ENCODE measurements around the gene SSX2IP.
A peak's percentile ranks its signal among the peaks of the same experiment; 100 is the strongest.

SSX2IP gene

DNA sequence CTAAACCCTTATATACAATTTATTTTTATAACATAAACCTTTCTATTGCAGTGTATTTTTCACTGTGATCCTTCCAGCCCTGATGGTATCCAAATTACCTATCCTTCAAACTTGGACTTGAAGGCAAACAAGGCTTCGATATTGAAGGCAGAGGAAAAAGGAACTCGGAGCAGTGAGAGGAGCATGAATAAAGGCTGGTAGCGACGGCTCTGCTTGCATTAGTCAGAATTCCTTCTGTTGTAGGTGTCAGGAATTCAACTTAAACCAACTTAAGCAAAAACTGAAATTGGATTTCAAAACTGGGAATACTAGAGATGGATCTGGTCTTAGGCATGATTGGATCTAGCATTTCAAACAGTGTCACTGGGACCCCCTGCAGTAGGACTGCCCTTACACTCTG lies 17.8 kb upstream of the SSX2IP start:
- DNase-seq: no peak

DNA sequence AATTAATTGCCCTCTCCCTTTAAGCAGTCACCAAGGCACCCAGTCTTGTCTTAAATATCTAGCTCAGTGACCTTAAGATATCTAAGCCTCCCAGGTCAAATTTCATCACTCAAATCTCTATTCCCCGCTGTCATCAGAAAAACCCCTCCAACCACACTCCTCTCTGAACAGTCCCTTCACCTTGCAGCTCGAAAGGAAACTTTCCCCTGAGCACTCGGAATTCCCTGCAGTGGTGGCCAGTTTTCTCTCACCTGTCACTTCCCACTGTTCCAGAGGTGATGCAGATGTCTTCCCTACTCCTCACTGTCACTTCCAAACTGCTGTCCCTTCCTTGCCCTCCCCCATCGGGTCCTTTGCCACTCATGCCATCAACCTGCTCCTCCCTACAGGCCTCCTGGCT lies 15.3 kb upstream of the SSX2IP start:
- no peak for DNase-seq

DNA sequence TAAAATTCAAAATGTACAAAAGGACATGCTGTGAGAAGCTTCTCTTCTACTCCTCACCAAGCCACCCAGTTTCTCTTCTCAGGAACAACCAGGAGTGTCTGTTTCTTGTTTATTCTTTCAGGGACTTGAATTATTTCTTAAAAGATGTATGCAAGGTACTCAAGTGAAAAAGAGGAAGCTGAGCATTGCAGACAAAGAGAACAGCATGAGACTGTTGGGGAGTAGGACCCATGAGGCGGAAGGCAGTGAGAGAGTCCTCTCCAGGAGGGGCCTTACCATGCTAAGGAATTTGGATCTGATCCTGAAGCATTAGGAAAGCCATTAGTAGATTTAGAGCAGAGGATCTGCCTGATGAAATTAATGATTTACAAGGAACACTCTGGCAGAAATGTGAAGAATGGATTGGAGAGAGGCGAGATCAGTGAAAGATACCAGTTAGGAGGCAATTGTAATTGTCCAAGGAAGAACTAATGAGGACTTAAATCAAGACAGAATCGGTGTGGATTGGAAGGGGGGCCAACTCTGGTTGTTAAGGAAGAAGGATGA lies 14.7 kb upstream of the SSX2IP start:
- DNase-seq: no peak

DNA sequence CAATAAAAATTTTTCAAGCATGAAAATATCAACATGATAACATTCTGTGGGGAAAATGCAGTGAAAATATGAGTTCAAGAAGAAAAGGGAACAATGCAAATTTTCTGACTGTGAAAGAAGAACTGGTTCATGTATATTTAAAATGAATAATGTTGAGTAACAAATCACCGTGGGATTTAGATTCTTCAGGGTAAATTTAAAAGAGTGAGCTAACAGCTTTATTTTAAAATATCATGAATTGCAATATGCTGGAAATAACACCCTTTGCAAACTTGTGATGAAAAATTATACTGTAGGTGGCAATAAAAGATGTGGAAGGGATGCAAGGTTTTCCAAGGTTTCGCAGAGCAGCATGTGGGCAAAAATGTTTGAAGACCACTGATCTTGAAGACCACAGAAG lies 13.2 kb upstream of the SSX2IP start:
- no peak for DNase-seq

DNA sequence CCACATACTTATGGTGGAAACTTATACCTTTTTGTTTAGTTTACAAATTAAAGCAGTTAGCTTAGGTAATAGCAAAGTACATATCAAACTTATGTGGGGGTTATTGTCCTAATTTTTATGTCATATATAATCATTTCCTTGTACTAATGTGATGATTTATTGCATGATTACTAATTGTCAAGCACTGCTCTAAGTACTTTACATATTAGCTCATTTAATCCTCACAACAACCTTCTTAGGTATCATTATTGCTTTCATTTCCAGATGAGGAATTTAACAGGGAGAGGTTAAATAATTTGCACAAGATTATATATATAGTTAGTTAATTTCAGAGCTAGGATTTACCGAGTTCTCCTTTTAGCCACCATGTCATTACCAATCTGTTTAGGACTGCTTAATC lies 11.9 kb upstream of the SSX2IP start:
- no peak for DNase-seq

DNA sequence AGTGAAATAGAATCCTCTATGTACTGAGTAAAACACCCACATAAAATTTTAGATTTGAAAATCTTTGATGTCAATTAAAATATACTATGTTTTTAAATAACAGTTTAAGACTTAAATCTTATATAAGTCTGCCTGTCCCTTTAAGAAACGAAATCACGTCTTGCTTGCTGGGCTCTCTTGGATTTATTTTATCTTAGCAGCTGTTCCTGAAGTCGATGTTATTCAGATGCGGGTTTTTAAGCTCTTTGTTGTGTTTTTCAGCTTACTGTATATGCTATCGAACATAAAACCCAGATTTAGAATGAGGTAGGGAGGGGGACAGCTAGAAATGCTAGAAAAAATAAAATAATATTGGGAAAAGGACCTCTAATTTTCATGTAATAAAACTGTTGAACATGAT lies 11.1 kb upstream of the SSX2IP start:
- DNase-seq: no peak

DNA sequence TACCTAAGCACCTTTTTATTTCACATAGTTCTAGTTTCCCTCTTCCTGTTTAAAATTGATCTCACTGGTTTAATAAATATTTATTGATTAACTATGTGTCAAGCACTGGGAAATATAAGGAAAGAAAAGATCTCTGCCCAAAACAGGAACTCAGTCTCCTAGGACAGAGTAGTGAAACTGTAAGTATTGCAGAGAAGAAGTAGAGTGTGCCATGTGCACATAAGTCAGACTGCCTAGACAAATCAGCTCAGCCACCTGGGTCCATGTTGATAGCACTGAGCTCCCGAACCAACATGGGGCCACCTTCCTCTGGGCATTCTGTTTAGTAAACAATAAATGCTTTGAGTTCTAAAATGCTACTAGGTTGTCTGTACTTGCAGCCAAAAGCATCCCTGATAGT lies 9.8 kb upstream of the SSX2IP start:
- DNase-seq: no peak

DNA sequence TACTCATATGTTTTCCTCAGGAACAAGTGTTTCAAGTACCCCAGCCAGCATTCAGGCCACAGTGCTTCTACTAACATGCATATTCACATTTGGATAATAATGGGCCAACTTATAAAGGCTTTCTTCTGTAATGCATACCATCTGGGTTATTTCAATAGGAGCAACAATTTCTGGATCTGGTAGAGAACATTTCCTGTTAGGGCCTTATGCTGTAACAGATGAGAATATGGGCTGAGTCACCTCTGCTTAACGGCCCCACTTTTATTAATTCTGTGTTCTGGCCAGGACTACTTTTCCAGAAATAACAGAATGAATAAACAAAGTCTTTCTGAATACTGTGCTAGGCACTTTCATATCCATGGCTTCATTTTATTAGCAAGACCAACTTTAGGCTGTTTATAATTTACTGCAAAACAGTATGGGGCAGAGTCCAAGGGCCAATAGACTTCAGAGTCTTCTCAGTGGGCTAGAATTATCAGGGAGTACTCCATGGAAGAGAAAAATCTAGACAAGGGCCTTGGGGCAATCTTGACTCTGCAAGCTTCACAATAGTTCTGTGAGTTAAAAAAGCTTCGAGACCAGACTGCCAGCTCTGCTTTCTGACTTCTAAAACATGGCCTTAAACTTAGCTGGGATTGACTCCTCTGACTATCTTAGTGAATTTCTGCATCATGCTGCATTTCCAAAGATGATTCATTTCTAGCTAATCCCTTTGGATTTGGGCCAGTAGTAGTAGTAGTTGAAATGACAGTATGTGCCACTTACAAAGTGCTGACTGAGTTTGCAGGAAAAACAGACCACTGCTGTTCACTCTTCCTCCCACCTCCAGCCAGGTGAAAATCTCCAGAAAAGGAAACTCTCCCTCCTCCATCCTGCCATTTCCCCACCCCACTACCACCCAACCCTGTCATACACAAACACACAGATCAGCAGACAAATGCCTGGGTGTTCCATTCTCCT lies 8.2 kb upstream of the SSX2IP start:
- DNase-seq: no peak

DNA sequence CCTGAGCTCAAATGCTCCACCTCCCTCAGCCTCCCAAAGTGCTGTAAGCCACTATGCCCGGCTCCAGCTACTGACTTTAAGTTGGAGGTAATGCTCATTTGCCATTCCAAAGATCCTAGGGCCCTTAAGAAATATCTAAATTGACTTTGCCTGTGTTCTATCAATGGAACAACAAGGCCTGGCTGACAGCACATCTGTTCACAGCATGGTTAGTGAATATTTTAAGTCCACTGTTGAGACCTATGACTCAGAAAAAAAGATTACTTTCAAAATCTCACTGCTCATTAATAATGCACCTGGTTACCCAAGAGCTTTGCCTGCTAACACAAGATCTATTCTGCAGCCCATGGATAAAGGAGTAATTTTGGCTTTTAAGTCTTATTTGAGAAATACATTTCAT lies 3.5 kb upstream of the SSX2IP start:
- DNase-seq: no peak

DNA sequence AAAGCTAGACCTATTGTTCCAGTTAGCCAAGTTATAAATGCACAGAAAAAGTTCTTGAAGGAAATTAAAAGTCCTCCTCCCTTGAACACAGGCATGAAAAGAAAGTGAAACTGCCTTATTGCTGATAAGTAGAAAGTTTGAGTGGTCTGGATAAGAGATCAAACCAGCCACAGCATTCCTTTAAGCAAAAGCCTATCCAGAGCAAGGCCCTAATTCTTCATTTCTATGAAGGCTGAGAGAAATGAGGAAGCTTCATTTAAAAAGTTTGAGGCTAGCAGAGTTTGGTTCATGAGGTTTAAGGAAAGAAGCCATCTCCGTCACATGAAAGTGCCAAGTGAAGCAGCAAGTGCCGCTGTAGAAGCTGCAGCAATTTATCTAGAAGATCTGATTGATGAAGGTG lies 2.7 kb upstream of the SSX2IP start:
- DNase-seq: no peak

DNA sequence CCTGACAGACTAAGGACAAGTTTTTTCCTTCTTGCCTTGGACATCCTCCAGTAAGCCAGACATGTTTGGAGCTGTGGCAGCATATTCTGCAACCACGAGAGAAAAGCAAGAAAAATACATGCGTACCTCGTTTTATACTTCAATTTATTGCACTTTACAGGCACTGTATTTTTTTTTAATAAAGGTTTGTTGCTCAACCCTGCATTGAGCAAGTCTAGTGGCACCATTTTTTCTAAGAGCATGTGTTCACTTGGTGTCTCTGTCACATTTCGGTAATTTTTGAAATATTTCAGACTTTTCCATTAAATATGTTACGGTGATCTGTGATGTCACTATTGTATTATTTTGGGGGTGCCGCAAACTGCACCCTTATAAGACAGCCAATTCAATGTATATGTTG lies 2.1 kb upstream of the SSX2IP start:
- DNase-seq: no peak

DNA sequence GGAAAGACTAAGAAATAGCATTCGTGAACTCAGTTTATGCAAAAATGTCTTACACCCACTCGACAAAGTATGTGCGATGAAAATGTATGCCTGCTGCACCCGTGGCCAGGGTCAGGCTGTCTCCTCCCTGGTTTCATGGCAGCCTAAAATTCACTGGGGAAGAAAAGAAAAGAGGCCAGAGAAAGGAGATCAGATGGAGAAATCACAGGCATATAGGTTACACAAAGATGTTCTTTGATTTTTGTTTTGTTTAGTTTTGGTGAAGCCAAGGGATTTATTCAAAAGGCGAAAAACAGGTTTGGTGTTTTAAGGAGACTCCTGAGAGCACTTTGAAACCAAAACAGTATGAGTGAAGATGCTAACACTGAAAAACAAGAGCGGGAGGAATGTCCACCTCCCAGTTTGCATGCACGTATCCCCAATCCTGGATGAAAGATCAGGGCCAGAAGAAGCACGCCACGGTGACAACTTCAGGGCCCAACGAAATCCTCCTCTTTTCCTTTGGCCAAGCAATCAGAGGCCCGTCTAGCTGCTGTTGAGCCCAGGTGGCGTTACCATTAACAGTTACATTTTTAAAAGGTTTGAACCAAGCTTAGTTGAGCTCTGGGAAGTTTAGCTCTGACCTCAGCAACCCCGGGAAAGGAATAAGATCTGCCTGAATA lies 992 bp upstream of the SSX2IP start:
- DNase-seq: no peak

DNA sequence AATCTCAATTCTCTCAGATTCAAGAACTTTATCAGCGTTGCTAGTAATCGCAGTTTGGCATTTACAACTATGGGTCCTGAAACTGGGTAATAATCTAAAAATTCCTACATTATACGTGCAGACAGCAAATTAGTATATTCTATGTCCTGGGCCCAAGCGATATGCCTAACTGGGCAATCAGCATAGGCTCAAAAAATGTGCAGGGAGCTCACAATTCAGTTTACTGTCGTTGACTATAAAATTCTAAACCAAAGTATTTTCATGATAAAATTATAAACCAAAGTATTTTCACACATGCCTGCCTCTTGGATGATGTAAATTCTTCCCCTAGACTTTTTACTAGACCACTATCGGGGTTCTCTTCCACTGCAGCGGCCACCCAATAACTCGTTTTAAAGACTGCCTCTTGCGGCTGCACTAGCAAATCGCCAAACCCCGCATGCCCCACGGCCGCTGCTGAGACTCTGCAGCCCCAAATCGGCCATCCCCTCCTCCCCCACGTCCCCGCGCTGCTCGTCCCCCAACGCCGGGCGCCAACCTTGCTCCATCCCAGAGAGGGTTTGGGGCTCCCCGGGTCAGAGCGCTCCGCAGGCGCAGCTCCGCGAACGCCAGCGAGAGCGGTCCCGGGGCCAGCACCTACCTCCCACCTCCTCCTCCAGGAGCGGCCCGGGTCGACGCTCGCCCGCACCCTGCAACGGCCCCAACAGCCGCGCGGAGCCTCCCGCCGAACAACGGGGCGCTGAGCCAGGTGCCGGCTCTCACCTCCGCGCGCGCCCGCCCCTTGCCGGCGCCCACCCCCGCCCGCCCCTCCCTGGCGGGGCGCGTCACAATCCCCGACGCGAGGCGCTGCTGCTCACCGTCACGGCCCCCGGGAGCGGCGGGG lies 506 bp downstream of the SSX2IP start:
- peak in 1 of 2 donors; percentile 14 for DNase-seq

DNA sequence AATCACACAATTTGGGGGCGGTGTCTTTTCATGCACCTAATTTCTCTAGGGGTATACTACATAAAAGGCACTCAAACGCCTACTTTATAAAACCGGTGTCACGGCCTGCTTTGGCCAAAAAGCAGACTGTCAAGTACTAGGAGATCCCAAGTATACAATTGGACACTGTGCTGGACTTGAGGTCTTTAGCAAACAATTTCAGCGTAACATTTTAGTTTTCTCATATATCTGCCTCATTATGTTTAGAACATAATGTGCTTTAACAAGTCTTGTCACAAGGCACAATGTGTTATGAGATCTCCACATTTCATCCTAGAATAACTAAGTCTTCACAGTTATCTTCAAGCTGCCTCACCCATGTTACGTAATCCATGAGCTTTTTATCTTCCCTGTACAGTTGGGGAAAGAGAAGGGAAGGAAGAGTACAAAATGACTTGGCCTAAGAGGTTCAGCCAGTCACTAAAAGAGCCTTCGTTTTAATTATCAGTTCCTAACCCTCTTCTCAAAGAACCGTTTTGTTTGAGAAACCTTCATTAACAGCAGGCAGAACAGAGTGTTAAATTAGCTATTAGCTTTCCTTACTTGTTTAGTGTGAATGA lies 1.7 kb downstream of the SSX2IP start:
- no peak for DNase-seq

DNA sequence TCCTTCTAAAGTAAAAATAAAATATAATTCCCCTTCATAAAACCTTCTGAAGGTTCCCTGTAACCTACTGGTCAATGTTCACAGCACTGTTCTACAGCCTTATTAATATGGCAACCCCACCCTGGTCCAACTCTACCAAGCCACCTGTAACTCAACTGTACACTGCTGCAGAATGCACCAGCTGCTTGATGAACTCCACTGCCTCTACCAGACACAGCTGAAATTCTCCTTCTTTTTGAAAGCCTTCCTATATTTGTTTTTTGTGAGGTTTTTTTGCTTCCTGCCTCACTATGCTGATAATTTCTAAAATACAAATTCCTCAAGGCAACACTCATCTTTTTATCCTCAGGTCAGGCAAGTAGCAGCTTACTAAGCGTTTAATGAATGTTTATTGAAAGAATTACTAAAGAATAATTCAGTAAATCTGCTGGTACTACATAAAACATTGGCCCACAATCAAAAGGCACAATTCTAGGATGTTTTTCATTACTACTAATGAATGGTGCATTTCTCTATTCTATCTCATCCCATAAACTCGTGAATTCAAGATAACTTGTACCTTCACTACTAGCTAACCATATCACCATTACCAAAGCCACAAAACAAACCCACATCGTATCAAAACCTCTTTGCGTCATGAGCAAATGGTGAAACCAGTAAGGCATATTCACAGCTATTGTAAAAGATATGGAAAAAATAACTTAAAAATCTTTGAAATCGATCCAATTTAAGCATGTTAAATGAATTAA lies 2.4 kb downstream of the SSX2IP start:
- DNase-seq: no peak

DNA sequence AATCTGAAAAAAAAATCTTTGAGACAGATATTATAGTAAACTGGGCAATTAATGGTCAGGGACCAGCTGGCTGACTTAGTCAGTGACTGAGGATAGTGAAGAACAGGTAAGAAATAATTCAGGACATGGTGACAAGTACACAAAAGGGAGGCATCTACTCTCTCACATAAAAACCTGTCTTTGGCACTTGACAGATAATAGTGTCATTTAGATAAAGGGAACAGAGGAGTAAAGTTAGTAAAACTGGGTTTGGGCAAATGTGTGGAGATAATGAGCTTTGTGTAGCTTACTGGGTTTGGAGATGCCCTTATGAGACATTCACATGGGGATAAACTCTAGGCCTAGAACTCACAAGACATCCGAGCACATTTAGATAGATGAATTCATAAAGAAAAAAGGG lies 4.0 kb downstream of the SSX2IP start:
- DNase-seq: no peak

DNA sequence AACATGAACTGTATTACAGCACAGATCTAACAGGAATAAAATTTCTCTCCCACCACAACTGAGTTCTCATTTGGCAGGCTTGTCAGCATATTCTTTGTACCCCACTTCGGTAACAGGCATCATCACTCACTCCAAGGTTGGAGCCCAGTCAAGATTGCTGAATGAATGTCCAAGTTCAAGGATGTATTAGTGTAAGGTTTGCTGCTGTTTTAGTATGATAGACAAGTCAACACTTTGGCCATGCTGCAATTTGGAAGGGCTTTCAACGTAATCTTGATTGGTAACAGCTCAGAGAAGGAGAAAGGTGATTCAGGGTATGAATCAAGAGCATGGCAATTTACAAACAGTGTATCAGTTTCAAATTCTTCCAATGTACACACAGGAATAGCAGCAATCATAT lies 6.8 kb downstream of the SSX2IP start:
- DNase-seq: no peak

DNA sequence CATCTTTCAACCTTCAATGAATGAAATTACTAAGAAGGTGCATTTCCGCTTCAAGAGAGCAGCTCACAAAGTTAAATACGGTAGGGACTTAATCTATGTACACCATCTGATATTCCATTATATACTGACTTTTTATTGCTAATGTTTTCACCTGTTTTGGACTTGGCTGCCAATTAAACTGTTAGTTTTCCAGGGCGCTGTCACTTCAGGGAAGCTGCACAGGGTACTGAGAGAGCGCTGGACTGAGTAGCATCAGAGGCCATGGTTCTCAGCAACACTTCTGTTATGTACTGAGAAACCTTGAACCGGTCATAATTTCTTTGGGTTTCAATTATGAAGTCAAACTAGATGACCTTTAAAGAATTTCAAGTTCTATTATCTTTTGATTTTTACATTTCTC lies 8.2 kb downstream of the SSX2IP start:
- no peak for DNase-seq

DNA sequence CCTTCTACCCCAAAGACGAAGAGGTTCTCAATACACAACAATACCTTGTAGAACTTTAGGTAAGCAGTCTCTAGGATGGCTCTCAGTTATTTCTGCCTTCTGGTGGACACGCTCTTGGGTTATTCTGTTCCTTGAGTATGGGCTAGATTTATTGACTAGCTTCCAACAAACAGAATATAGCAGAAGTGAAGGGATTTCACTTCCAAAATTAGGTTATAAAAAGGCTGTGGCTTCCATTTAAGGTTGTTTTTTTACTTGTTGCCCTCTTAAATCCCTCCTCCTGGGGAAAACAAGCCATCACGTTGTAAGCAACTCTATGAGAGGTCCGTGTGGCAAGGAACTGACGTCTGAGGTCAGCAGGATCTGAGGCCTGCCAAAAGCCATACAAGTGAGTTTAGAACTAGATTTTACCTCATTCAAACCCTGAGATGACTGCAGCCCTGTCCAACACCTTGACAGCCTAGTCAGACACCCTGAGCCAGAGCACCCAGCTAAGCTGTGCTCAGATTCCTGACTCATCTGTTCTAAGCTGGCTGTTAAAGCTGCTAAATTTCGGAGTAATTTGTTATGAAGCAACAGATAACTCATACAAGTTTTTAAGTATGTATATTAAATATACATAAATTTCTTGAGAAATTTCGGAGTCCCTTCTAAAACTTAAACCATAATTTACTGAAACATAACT lies 12.7 kb downstream of the SSX2IP start:
- DNase-seq: no peak

DNA sequence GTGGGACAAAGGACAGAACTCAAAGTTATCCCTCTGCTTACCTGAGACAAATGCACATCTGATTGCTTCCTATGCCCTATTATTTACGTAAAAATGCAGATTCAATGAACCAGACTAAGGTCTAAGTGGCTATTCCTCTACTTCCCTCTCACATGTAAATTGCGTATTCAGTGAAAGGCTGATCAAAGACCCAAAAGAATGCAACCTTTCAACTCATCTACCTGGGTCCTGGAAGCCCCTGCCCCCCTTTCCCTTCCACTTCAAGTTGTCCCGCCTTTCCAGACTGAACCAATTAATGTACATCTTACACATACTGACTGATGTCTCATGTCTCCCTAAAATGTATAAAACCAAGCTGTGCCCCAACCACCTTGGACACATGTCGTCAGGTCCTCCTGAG lies 14.6 kb downstream of the SSX2IP start:
- no peak for DNase-seq

DNA sequence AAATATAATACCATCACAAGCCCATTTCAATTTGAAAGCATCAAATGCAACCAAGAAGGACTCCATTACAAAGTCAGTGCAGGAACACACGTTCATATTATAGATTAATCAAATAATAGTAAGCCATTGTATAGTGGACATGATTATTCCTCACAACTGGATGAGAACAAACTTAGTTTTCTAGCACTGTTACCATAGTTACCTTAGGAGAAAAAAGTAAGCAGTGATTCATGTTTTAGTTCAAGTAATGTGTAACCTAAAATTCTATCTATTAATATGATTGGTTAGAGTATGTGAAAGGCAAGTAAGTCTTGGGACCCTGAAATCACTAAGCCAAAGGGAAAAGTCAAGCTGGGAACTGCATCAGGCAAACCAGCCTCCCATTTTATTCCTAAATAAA lies 15.2 kb downstream of the SSX2IP start:
- no peak for DNase-seq
